Muscle of leg (tissue), 11 donors: Measurements from ENCODE around the gene FXN. TPM values are rescaled to one million over a fixed set of nuclear protein-coding genes. Genes with fewer than 3 reads are reported as not detected.

Experiments
- DNase-seq: peaks from one replicate; pipeline ENCODE4 v3.0.0; 2013
- H3K27ac ChIP-seq: one replicate; pipeline ENCODE4 v1.5.1; 2013; ENCODE audit warnings: mild to moderate bottlenecking, low read length, control low read depth
- H3K27me3 ChIP-seq: one replicate; pipeline ENCODE4 v1.6.1; 2013; ENCODE audit warnings: low read length; ENCODE audit not compliant: control insufficient read depth, insufficient read depth
- H3K36me3 ChIP-seq: one replicate; pipeline ENCODE4 v1.6.1; 2013; ENCODE audit warnings: low read length; ENCODE audit not compliant: control insufficient read depth, insufficient read depth
- H3K4me1 ChIP-seq: one replicate; pipeline ENCODE4 v1.6.1; 2013; ENCODE audit warnings: low read length; ENCODE audit not compliant: control insufficient read depth, insufficient read depth
- H3K4me3 ChIP-seq: one replicate; pipeline ENCODE4 v1.5.1; 2013; ENCODE audit warnings: low read length, control low read depth
- H3K9me3 ChIP-seq: replicated peaks from 2 replicates; pipeline ENCODE4 v1.6.1; 2013; ENCODE audit warnings: low read depth, low read length; ENCODE audit not compliant: control insufficient read depth
- WGBS: methylation state at CpG from one replicate; pipeline ENCODE4 v1.1.5; 2013; ENCODE audit warnings: missing lambda C conversion rate; ENCODE audit not compliant: insufficient coverage; 5-methylcytosine and 5-hydroxymethylcytosine counted together
- polyA plus RNA-seq, 8 donors: library from polyadenylated mRNA; unstranded; fragments of 120-200 nt; gene quantifications; one replicate each; pipeline versions ENCODE4 v1.2.1 to v1.2.3, GENCODE V29; 2013; ENCODE audit warnings: inconsistent platforms in 1 of 8, low replicate concordance in 1 of 8; ENCODE audit not compliant: insufficient read length in 8 of 8, insufficient read depth in 1 of 8
- total RNA-seq: library from RNA; stranded (reverse); fragments of 120-200 nt; gene quantifications from one replicate; pipeline ENCODE4 v1.2.4, GENCODE V29; 2013

The FXN gene
- total and polyA plus RNA-seq, 9 donors: 5.1 to 14.4 (median 13.6) TPM

- no peaks in the 10 kb centered on the region for H3K9me3 ChIP-seq
- no peaks in the 10 kb centered on the region for H3K27me3 ChIP-seq
- no peak for DNase-seq
- H3K36me3 ChIP-seq: no peaks in the 10 kb centered on the region
- H3K4me1 ChIP-seq: peaks cover 6% of the 10 kb centered on the region
- no peak overlapping the region for H3K27ac ChIP-seq
- no peak overlapping the region for H3K4me3 ChIP-seq
Measured at GRCh38 chr9:69079186-69079585, 43.6 kb downstream of the FXN start.

GRCh38 chr9:69081261-69081660 lies 45.7 kb downstream of the FXN start:
- Histone ChIP-seq H3K27ac (no peak overlapping the region), H3K36me3 (no peaks in the 10 kb centered on the region), H3K27me3 (no peaks in the 10 kb centered on the region), H3K4me1 (peaks cover 9% of the 10 kb centered on the region), H3K4me3 (no peak overlapping the region), H3K9me3 (no peaks in the 10 kb centered on the region)
- no CpG with 5 or more reads among the region's 4 CpGs for WGBS
- no peak for DNase-seq

GRCh38 chr9:69083321-69083720 lies 47.8 kb downstream of the FXN start:
- Histone ChIP-seq H3K36me3 (no peaks in the 10 kb centered on the region), H3K4me1 (peaks cover 8% of the 10 kb centered on the region), H3K27me3 (no peaks in the 10 kb centered on the region), H3K27ac (no peak overlapping the region), H3K4me3 (no peak overlapping the region), H3K9me3 (no peaks in the 10 kb centered on the region)
- WGBS: no CpG with 5 or more reads among the region's 3 CpGs
- no peak for DNase-seq

- Histone ChIP-seq H3K27ac (no peak overlapping the region), H3K9me3 (no peaks in the 10 kb centered on the region), H3K4me3 (no peak overlapping the region), H3K4me1 (peaks cover 3% of the 10 kb centered on the region), H3K27me3 (no peaks in the 10 kb centered on the region), H3K36me3 (no peaks in the 10 kb centered on the region)
- DNase-seq: peak; percentile 87
- WGBS: 93% methylated on average over 2 of the region's 5 CpGs
Measured at GRCh38 chr9:69085569-69086283, 50.2 kb downstream of the FXN start.

- H3K27ac ChIP-seq: no peak overlapping the region
- no peak for DNase-seq
- 100% methylated on average over 1 of the region's 2 CpGs for WGBS
- H3K4me1 ChIP-seq: peaks cover 3% of the 10 kb centered on the region
- H3K36me3 ChIP-seq: no peaks in the 10 kb centered on the region
- no peaks in the 10 kb centered on the region for H3K9me3 ChIP-seq
- H3K27me3 ChIP-seq: no peaks in the 10 kb centered on the region
- no peak overlapping the region for H3K4me3 ChIP-seq
Measured at GRCh38 chr9:69086312-69086711, 50.8 kb downstream of the FXN start.

DNA sequence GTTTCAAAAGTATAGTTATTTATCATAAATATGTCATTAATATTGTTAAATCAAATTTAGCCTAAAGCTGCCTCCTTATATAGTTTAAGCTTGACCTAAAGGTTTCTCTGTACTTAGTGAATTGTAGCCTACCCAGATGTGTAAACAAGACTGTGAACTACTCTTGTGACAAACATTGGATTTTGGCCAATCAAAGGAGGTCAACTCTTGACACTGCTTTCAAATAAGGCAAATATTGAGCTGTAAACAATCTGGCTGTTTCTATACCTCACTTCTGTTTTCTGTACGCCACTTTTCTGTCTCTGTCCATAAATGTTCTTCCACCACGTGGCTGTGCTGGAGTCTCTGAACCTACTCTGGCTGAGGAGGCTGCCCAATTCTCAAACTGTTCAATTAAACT lies 51.2 kb downstream of the FXN start:
- no peak overlapping the region for H3K27ac ChIP-seq
- peak; percentile 29 for DNase-seq
- H3K4me1 ChIP-seq: peaks cover 3% of the 10 kb centered on the region
- no peaks in the 10 kb centered on the region for H3K27me3 ChIP-seq
- no peaks in the 10 kb centered on the region for H3K36me3 ChIP-seq
- no peaks in the 10 kb centered on the region for H3K9me3 ChIP-seq
- no peak overlapping the region for H3K4me3 ChIP-seq
- WGBS: 100% methylated on average over 1 of the region's 2 CpGs

DNA sequence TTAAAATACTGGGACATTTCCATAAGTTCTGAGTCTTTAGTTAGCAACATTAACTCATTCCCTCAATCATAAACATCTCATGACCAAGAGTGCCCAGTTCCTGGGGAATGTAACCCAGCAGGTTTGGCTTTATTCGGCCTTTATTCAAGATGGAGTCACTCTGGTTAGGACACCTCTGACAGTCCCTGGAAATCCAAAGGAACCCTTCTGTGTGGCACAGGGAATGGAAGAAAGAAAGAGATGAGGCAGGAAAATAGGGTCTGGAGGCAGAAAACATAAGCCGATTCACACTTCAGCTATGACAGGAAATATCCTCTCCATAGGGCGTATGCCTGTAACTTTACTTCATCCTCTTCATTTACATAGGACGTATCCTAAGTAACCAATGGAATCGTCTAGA lies 53.5 kb downstream of the FXN start:
- Histone ChIP-seq H3K27ac (no peak overlapping the region), H3K4me3 (no peak overlapping the region), H3K4me1 (peaks cover 3% of the 10 kb centered on the region), H3K9me3 (no peaks in the 10 kb centered on the region), H3K27me3 (no peaks in the 10 kb centered on the region), H3K36me3 (no peaks in the 10 kb centered on the region)
- 90% methylated on average over 2 of the region's 5 CpGs for WGBS
- no peak for DNase-seq

GRCh38 chr9:69089491-69089890 lies 53.9 kb downstream of the FXN start:
- no peak overlapping the region for H3K4me3 ChIP-seq
- no peak for DNase-seq
- no peaks in the 10 kb centered on the region for H3K36me3 ChIP-seq
- H3K9me3 ChIP-seq: no peaks in the 10 kb centered on the region
- no peaks in the 10 kb centered on the region for H3K27me3 ChIP-seq
- H3K27ac ChIP-seq: no peak overlapping the region
- H3K4me1 ChIP-seq: peaks cover 3% of the 10 kb centered on the region
- WGBS: no CpG with 5 or more reads among the region's 9 CpGs

GRCh38 chr9:69090140-69090750 lies 54.7 kb downstream of the FXN start:
- Histone ChIP-seq H3K9me3 (no peaks in the 10 kb centered on the region), H3K36me3 (no peaks in the 10 kb centered on the region), H3K4me3 (no peak overlapping the region), H3K27me3 (no peaks in the 10 kb centered on the region), H3K4me1 (peaks cover 3% of the 10 kb centered on the region), H3K27ac (no peak overlapping the region)
- no CpG with 5 or more reads among the region's 4 CpGs for WGBS
- DNase-seq: no peak

DNA sequence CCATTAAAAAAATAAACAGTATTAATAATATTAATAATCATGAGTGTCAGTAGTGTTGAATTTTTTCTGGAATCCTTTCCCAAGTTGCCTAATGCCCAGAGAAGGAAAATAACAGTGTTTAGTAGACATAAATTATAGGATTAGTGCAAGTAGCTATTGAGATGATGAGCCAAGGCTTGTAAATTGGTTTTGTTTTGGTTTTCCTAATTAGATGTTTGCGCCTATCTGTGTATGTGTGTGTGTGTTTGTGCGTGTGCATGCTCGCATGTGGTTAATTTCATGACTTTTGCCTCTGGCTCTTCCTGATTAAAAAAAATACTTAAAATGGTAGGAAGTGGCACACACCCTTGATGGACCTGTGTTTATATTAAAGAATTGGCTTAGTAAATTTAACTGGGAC lies 55.4 kb downstream of the FXN start:
- Histone ChIP-seq H3K27ac (no peak overlapping the region), H3K36me3 (no peaks in the 10 kb centered on the region), H3K9me3 (no peaks in the 10 kb centered on the region), H3K4me3 (no peak overlapping the region), H3K27me3 (no peaks in the 10 kb centered on the region), H3K4me1 (no peaks in the 10 kb centered on the region)
- WGBS: no CpG with 5 or more reads among the region's 3 CpGs
- no peak for DNase-seq
